Fibroblast of pulmonary artery (primary cell): Measurements from ENCODE around the gene EIF3M.
A peak's percentile ranks its signal among the peaks of the same experiment; 100 is the strongest.

ENCODE experiments used
- DNase-seq: peaks from one replicate; pipeline ENCODE4 v3.0.0-alpha.2; 2010; ENCODE audit warnings: low read depth
- H3K4me3 ChIP-seq: replicated peaks from 2 replicates; pipeline ENCODE4 v1.5.1; 2011; ENCODE audit warnings: low read depth, mild to moderate bottlenecking, control low read depth, low read length, moderate library complexity
- CTCF ChIP-seq: IDR thresholded peaks from 2 replicates; pipeline ENCODE4 v1.5.1; 2011; ENCODE audit warnings: mild to moderate bottlenecking, control low read depth, low read length, inconsistent platforms; ENCODE audit errors: missing control alignments

EIF3M gene

DNA sequence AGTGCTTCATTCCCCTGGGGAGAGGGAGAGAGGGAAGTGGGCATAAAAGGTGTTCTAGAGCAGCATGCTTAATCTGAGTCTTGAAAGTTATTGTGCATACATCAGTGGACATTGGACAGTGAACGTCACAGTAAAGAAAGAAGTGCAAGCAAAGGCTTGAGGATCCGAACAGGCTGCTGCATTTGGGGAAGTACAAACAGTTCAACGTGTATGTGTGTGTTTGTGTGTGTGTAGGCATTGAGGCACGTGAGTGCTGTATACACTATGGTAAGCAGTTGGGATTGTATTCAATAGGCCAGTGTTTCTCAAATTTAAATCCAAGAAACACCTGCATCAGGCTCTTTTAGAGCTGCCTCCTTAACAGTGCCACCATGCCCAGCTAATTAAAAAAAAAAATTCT lies 10.4 kb upstream of the EIF3M start:
- H3K4me3 ChIP-seq, result no peak overlapping the region
- no peak for DNase-seq
- TF ChIP-seq CTCF, result no peak

GRCh38 chr11:32574421-32574820 lies 9.2 kb upstream of the EIF3M start:
- no peak for DNase-seq
- no peak overlapping the region for H3K4me3 ChIP-seq
- no peak for TF ChIP-seq CTCF

GRCh38 chr11:32575070-32575469 lies 8.6 kb upstream of the EIF3M start:
- TF ChIP-seq CTCF, result no peak
- H3K4me3 ChIP-seq, result no peak overlapping the region

DNA sequence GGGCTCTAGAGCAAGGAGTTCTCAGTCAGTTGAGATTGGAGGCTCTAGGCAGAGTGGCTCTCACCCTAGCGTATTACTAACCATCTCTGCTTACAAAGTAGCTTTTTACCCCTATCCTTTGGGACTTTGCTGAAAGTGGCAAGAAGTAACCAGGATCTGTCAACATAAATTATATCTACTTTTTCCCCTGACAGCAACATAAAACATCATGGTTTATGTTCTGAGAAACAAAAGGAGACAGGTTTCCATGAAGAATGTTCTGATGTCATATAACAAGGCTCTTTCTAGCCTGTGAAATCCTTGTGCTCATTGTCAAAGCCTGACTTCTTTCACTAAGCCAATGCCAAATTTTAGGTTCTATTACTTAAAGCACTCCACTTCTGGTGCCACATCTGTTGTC lies 7.2 kb upstream of the EIF3M start:
- DNase-seq, result no peak
- TF ChIP-seq CTCF, result no peak
- no peak overlapping the region for H3K4me3 ChIP-seq

More at GRCh38 chr11:32575070-32575469, 8.6 kb upstream of the EIF3M start:
- DNase-seq, result no peak

- H3K4me3 ChIP-seq, result no peak overlapping the region
Observed at GRCh38 chr11:32580967-32581366, 2.7 kb upstream of the EIF3M start.

DNA sequence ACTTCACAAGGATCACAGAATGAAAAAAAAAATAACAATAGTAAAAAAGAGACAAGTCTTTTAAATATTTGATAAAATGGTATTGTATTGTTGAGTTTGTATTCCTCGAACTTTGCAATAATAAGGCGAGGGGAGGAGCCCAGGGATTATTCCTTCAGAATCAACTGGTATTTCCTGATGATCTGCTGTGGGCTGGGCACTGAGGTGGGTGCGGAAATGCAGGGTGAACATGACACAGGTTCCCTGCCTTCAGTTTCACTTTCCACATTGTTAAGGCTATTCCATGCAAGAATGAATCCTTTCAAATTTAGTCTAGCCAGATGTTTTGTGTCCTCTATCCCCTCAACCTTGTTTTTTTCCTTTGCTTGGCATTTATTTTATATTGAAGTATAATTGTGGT lies 2.1 kb upstream of the EIF3M start:
- no peak for TF ChIP-seq CTCF
- no peak for DNase-seq

More at GRCh38 chr11:32580967-32581366, 2.7 kb upstream of the EIF3M start:
- no peak for TF ChIP-seq CTCF
- DNase-seq, result peak; percentile 94

GRCh38 chr11:32584921-32585320 lies 1.3 kb downstream of the EIF3M start:
- DNase-seq, result no peak
- H3K4me3 ChIP-seq, result peak overlapping the region; percentile 82
- no peak for TF ChIP-seq CTCF

More for the DNA sequence above, 2.1 kb upstream of the EIF3M start:
- no peak overlapping the region for H3K4me3 ChIP-seq
